Mesendoderm (in vitro differentiated cells): ENCODE data around the gene NECTIN2.
A peak's percentile ranks its signal among the peaks of the same experiment; 100 is the strongest.

ENCODE experiments used
- DNase-seq: peaks from one replicate; pipeline ENCODE4 v3.0.0; 2013
- H2AK5ac ChIP-seq: 2 replicates; pipeline ENCODE4 v1.6.1; 2013; ENCODE audit warnings: low read length, inconsistent platforms
- H2BK120ac ChIP-seq: 2 replicates; pipeline ENCODE4 v1.6.1; 2013; ENCODE audit warnings: low read depth, mild to moderate bottlenecking, low read length, moderate library complexity, mixed read lengths
- H2BK15ac ChIP-seq: replicated peaks from 2 replicates; pipeline ENCODE4 v1.6.1; 2013; ENCODE audit warnings: low read depth, mild to moderate bottlenecking, moderate library complexity
- H2BK5ac ChIP-seq: 2 replicates; pipeline ENCODE4 v1.6.1; 2013; ENCODE audit warnings: low read length, inconsistent platforms
- H3K18ac ChIP-seq: 2 replicates; pipeline ENCODE4 v1.6.1; 2013; ENCODE audit warnings: mild to moderate bottlenecking, low read length, mixed read lengths
- H3K23ac ChIP-seq: one replicate; pipeline ENCODE4 v1.6.1; 2013; ENCODE audit warnings: low read length
- H3K27ac ChIP-seq: 2 replicates; pipeline ENCODE4 v1.5.1; 2013; ENCODE audit warnings: low read depth, mild to moderate bottlenecking, inconsistent platforms, low read length, moderate library complexity
- H3K27me3 ChIP-seq: 2 replicates; pipeline ENCODE4 v1.6.1; 2013; ENCODE audit warnings: low read length, control low read depth, mild to moderate bottlenecking, inconsistent platforms; ENCODE audit not compliant: insufficient read depth, poor library complexity
- H3K36me3 ChIP-seq: 2 replicates; pipeline ENCODE4 v1.6.1; 2013; ENCODE audit warnings: low read length, inconsistent platforms; ENCODE audit not compliant: control insufficient read depth, insufficient read depth
- H3K4ac ChIP-seq: one replicate; pipeline ENCODE4 v1.6.1; 2013; ENCODE audit warnings: low read depth, mild to moderate bottlenecking, low read length, moderate library complexity
- H3K4me1 ChIP-seq: 2 replicates; pipeline ENCODE4 v1.6.1; 2013; ENCODE audit warnings: low read depth, low read length, inconsistent platforms; ENCODE audit not compliant: control insufficient read depth
- H3K4me2 ChIP-seq: 2 replicates; pipeline ENCODE4 v1.6.1; 2013; ENCODE audit warnings: low read length
- H3K4me3 ChIP-seq: 2 replicates; pipeline ENCODE4 v1.5.1; 2013; ENCODE audit warnings: mild to moderate bottlenecking, low read length
- H3K56ac ChIP-seq: one replicate; pipeline ENCODE4 v1.6.1; 2013; ENCODE audit warnings: low read length
- H3K79me1 ChIP-seq: 2 replicates; pipeline ENCODE4 v1.6.1; 2013; ENCODE audit warnings: low read length, inconsistent platforms
- H3K79me2 ChIP-seq: 2 replicates; pipeline ENCODE4 v1.6.1; 2013; ENCODE audit warnings: mild to moderate bottlenecking, low read length; ENCODE audit not compliant: control insufficient read depth, insufficient read depth
- H3K9ac ChIP-seq: 2 replicates; pipeline ENCODE4 v1.6.1; 2013; ENCODE audit warnings: low read length, inconsistent platforms
- H4K5ac ChIP-seq: one replicate; pipeline ENCODE4 v1.6.1; 2013; ENCODE audit warnings: low read length
- H4K8ac ChIP-seq: one replicate; pipeline ENCODE4 v1.6.1; 2013; ENCODE audit warnings: low read depth, mild to moderate bottlenecking, control low read depth, low read length, moderate library complexity
- WGBS: extraction: QIAGEN DNeasy Blood & Tissue Kit; methylation state at CpG from one replicate; pipeline ENCODE4 v1.1.7; 2013; ENCODE audit warnings: low lambda C conversion rate, missing lambda C conversion rate; ENCODE audit not compliant: insufficient coverage; ENCODE audit errors: extremely low coverage; 5-methylcytosine and 5-hydroxymethylcytosine counted together

Gene NECTIN2

DNA sequence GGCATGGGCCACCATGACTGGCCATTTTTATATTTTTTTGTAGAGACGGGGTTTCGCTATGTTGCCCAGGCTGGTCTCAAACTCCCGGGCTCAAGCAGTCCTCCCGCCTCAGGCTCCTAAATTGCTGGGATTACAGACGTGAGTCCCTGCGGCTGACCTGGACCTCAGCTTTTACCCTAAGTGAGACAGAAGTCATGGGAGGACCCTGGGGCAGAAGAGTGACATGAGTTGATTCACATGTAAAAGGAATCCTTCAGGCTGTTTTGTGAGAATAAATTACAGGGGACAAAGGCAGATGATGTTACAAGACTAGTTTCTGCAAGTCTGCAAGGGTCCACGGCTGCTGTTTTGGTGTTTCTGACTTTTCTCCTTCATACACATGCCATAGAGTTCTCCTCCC, 39.8 kb upstream of the NECTIN2 start:
- Histone ChIP-seq H3K27ac (no peak overlapping the region), H3K9ac (no peak overlapping the region), H3K4me2 (no peak overlapping the region), H3K27me3 (no peaks in the 10 kb centered on the region), H2BK15ac (no peak overlapping the region), H4K8ac (no peak overlapping the region), H3K4me1 (peaks cover 3% of the 10 kb centered on the region), H4K5ac (no peak overlapping the region), H2BK120ac (no peak overlapping the region), H2BK5ac (no peak overlapping the region), H3K56ac (no peak overlapping the region), H3K79me1 (no peaks in the 10 kb centered on the region), H2AK5ac (no peak overlapping the region), H3K23ac (no peak overlapping the region), H3K4me3 (no peak overlapping the region), H3K4ac (no peak overlapping the region), H3K18ac (no peak overlapping the region), H3K36me3 (no peaks in the 10 kb centered on the region), H3K79me2 (no peaks in the 10 kb centered on the region)
- DNase-seq = no peak
- no CpG with 5 or more reads among the region's 7 CpGs for WGBS

DNA sequence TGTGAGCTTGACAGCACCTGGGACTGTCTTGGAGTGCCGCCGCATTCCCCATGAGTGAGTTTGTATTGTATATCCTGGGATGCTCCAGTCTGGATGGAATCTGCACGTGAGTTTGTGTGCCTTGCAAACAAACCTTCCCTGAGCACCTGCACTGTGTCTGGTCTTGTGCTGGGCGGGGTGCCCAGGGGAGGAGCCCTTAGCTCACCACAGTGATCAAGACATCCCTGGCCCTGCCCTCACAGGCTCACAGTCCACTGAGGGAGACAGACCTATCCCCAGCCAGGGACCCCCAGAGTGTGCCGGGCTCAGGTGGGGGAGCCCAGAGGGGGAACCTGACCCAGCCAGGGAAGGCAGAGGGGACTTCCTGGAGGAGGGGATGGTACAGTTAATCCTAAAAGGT, 38.9 kb upstream of the NECTIN2 start:
- Histone ChIP-seq H3K9ac (no peak overlapping the region), H2BK120ac (no peak overlapping the region), H3K27me3 (no peaks in the 10 kb centered on the region), H4K5ac (no peak overlapping the region), H4K8ac (no peak overlapping the region), H3K36me3 (no peaks in the 10 kb centered on the region), H2AK5ac (no peak overlapping the region), H3K4me2 (no peak overlapping the region), H2BK5ac (no peak overlapping the region), H3K27ac (no peak overlapping the region), H3K4me1 (peaks cover 3% of the 10 kb centered on the region), H3K23ac (no peak overlapping the region), H3K4me3 (no peak overlapping the region), H3K18ac (no peak overlapping the region), H3K79me1 (no peaks in the 10 kb centered on the region), H2BK15ac (no peak overlapping the region), H3K56ac (no peak overlapping the region), H3K4ac (no peak overlapping the region), H3K79me2 (no peaks in the 10 kb centered on the region)
- DNase-seq = no peak
- WGBS = no CpG with 5 or more reads among the region's 5 CpGs

- Histone ChIP-seq H3K27ac (no peak overlapping the region), H2BK120ac (no peak overlapping the region), H3K9ac (no peak overlapping the region), H2BK5ac (no peak overlapping the region), H3K23ac (no peak overlapping the region), H4K8ac (no peak overlapping the region), H3K4me1 (peaks cover 3% of the 10 kb centered on the region), H3K4me2 (no peak overlapping the region), H3K36me3 (no peaks in the 10 kb centered on the region), H2AK5ac (no peak overlapping the region), H2BK15ac (no peak overlapping the region), H3K18ac (no peak overlapping the region), H3K79me2 (no peaks in the 10 kb centered on the region), H3K79me1 (no peaks in the 10 kb centered on the region), H3K4ac (no peak overlapping the region), H3K4me3 (no peak overlapping the region), H3K56ac (no peak overlapping the region), H4K5ac (no peak overlapping the region), H3K27me3 (no peaks in the 10 kb centered on the region)
- no CpG with 5 or more reads among the region's 14 CpGs for WGBS
- peak; percentile 95 for DNase-seq
Measured at GRCh38 chr19:44807652-44808462, 38.2 kb upstream of the NECTIN2 start.

DNA sequence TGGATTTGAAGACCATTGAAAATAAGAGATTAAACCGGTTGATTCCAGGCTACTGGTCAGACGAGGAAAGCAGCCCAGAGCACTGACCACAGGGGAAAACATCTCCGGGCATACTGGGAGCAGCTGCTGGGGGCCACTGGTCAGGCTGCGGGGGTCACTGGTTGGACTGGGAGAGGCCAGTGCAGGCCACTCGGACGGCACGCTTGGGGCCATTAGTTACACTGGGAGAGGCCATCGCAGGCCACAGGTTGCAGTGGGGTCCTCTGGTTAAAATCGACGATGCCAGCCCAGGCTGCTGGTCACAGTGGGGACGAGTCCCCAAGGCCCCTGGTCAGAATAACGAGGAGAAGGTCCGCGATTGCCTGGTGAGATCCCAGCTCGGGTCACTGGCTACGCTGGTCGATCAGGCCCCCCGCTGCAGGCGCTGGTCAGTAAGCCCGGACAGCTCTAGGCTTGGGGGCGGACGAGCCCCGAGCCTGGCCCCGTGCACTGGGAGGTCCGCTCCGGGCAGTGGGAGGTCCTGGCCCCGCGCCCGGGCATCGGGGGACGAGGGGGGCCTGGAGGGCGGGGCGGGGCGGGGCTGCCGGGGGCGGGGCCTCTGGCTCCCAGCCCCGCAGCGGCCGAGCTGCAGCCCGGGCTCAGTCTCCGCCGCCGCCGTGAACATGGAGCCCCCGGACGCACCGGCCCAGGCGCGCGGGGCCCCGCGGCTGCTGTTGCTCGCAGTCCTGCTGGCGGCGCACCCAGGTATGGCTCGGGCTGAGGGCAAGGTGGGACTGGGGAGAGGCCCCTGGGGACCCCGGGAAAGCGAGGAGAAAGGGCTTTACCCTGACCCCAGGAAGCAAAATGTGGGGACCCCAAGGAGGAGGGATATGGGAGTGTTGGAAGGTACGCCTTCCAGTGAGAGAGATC, 37.4 kb upstream of the NECTIN2 start, which contains the start of gene BCAM:
Gene BCAM (plus strand): TSS at position 641 of the 909 bp plus-strand sequence. CDS start 22 bp downstream, at position 663.
- Histone ChIP-seq H3K23ac (no peak within 1 kb of the TSS), H3K18ac (peak within 1 kb of the TSS; percentile 82), H3K9ac (peak within 1 kb of the TSS; percentile 58), H3K4me1 (peaks cover 3% of the 10 kb centered on the region), H3K36me3 (no peaks in the 10 kb centered on the region), H3K27me3 (no peaks in the 10 kb centered on the region), H3K4ac (peak within 1 kb of the TSS; percentile 8), H3K27ac (peak within 1 kb of the TSS; percentile 45), H3K79me2 (no peaks in the 10 kb centered on the region), H4K5ac (no peak within 1 kb of the TSS), H3K56ac (peak within 1 kb of the TSS; percentile 77), H3K4me3 (no peak within 1 kb of the TSS), H2BK120ac (no peak within 1 kb of the TSS), H2BK15ac (no peak within 1 kb of the TSS), H2BK5ac (no peak within 1 kb of the TSS), H3K79me1 (no peaks in the 10 kb centered on the region), H2AK5ac (no peak within 1 kb of the TSS), H4K8ac (no peak within 1 kb of the TSS), H3K4me2 (peak within 1 kb of the TSS; percentile 57)
- no CpG with 5 or more reads among the region's 59 CpGs for WGBS
- DNase-seq = peak; percentile 56

DNA sequence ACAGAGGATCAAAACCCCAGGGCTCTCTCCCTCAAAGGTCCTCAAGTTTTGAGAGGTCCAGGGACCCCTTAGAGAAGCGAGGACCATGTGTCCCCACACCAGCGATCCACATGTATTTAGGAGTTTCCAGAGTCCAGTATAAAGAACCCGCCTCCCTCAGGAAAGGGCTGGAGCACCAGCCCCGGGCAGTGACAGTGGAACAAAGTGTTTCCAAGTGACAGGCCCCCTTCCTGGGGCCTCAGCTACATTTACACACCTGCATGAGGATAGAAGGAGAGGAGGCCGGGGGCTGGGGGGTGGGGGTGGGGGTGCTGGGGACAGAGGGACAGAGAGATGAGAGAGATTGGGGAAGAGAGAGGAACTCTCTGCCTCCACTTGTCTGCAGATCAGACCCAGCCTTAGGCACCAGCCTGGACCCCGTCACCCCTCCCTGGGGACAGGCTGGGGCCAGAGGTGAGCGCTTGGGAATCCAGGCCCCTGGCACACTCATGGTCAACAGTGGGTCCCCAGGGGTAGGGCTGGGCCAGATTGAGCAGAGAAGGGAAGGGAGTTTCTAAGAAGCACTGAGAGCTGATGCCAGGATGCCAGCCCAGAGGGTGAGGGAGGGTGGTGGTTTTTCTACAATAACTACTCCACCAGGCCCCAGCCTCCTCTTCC, 36.4 kb upstream of the NECTIN2 start:
- Histone ChIP-seq H3K79me1 (no peaks in the 10 kb centered on the region), H3K27me3 (no peaks in the 10 kb centered on the region), H4K8ac (no peak overlapping the region), H3K18ac (no peak overlapping the region), H3K79me2 (no peaks in the 10 kb centered on the region), H4K5ac (no peak overlapping the region), H3K4me2 (no peak overlapping the region), H3K27ac (no peak overlapping the region), H2BK5ac (no peak overlapping the region), H3K23ac (no peak overlapping the region), H3K36me3 (no peaks in the 10 kb centered on the region), H3K56ac (peak overlapping the region; percentile 77), H2BK120ac (no peak overlapping the region), H2BK15ac (no peak overlapping the region), H3K4me1 (peaks cover 3% of the 10 kb centered on the region), H3K4me3 (no peak overlapping the region), H3K9ac (peak overlapping the region; percentile 58), H3K4ac (no peak overlapping the region), H2AK5ac (no peak overlapping the region)
- no peak for DNase-seq
- WGBS = no CpG with 5 or more reads among the region's 7 CpGs
